ENCODE measurements around the gene AMER2.

GRCh38 chr13:25147638-25148401, 24.3 kb downstream of the AMER2 start:
- TF ChIP-seq, protein P1, sequence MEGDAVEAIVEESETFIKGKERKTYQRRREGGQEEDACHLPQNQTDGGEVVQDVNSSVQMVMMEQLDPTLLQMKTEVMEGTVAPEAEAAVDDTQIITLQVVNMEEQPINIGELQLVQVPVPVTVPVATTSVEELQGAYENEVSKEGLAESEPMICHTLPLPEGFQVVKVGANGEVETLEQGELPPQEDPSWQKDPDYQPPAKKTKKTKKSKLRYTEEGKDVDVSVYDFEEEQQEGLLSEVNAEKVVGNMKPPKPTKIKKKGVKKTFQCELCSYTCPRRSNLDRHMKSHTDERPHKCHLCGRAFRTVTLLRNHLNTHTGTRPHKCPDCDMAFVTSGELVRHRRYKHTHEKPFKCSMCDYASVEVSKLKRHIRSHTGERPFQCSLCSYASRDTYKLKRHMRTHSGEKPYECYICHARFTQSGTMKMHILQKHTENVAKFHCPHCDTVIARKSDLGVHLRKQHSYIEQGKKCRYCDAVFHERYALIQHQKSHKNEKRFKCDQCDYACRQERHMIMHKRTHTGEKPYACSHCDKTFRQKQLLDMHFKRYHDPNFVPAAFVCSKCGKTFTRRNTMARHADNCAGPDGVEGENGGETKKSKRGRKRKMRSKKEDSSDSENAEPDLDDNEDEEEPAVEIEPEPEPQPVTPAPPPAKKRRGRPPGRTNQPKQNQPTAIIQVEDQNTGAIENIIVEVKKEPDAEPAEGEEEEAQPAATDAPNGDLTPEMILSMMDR (IDR thresholded peaks at IDR 0.05) = no peak
- TF ChIP-seq ZFX (IDR thresholded peaks at IDR 0.05; ENCODE audit: borderline replicate concordance) = no peak
